NCI-H510A treated with DMSO at 0.1 percent for 48 hours (cell line): Measurements from ENCODE around the gene MXD4.

Source experiments
- DNase-seq: peaks from one replicate; lab custom pipeline; 2025; lab: John Stamatoyannopoulos, UW

Gene MXD4

GRCh38 chr4:2261853-2262144, at the start of gene MXD4:
TSS of gene MXD4 (minus strand) at chr4:2262109. CDS start at chr4:2261980, 129 bp downstream.
- DNase-seq, result no peak

- no peak for DNase-seq
Observed at GRCh38 chr4:2306773-2307410, 45.0 kb upstream of the MXD4 start.

- DNase-seq, result no peak
Observed at GRCh38 chr4:2305766-2306501, 44.0 kb upstream of the MXD4 start.

GRCh38 chr4:2304877-2305561, 43.1 kb upstream of the MXD4 start:
- DNase-seq, result no peak

- no peak for DNase-seq
Observed at GRCh38 chr4:2304321-2304876, 42.5 kb upstream of the MXD4 start.

GRCh38 chr4:2303686-2304320, 41.9 kb upstream of the MXD4 start:
- DNase-seq, result no peak

- DNase-seq, result no peak
Observed at GRCh38 chr4:2303121-2303685, 41.3 kb upstream of the MXD4 start.

- no peak for DNase-seq
Observed at GRCh38 chr4:2302387-2303119, 40.6 kb upstream of the MXD4 start.

- DNase-seq, result no peak
Observed at GRCh38 chr4:2301806-2302205, 39.9 kb upstream of the MXD4 start.

GRCh38 chr4:2301225-2301642, 39.3 kb upstream of the MXD4 start:
- DNase-seq, result no peak

- no peak for DNase-seq
Observed at GRCh38 chr4:2300431-2301224, 38.7 kb upstream of the MXD4 start.

GRCh38 chr4:2299794-2300193, 37.9 kb upstream of the MXD4 start:
- DNase-seq, result no peak

- no peak for DNase-seq
Observed at GRCh38 chr4:2298532-2298991, 36.7 kb upstream of the MXD4 start.

- no peak for DNase-seq
Observed at GRCh38 chr4:2297606-2298531, 36.0 kb upstream of the MXD4 start.

GRCh38 chr4:2296631-2297601, 35.0 kb upstream of the MXD4 start:
- DNase-seq, result no peak

GRCh38 chr4:2295900-2296442, 34.1 kb upstream of the MXD4 start:
- no peak for DNase-seq

- no peak for DNase-seq
Observed at GRCh38 chr4:2295500-2295899, 33.6 kb upstream of the MXD4 start.

GRCh38 chr4:2292646-2293108, 30.8 kb upstream of the MXD4 start:
- no peak for DNase-seq
